Brain microvascular endothelial cell (primary cell): ENCODE measurements around the gene KCNE4.
A peak's percentile ranks its signal among the peaks of the same experiment; 100 is the strongest.

Experiments
- DNase-seq: peaks from one replicate; pipeline ENCODE4 v3.0.0-alpha.2; 2020
- H3K27ac ChIP-seq: fragments of 250-450 bp; sonication (Bioruptor Pico); 2 replicates; pipeline ENCODE4 v1.5.1; 2020; ENCODE audit warnings: mild to moderate bottlenecking, moderate library complexity
- H3K27me3 ChIP-seq: fragments of 250-450 bp; sonication (Bioruptor Pico); replicated peaks from 2 replicates; pipeline ENCODE4 v1.5.1; 2020; ENCODE audit warnings: mild to moderate bottlenecking
- H3K36me3 ChIP-seq: fragments of 250-450 bp; sonication (Bioruptor Pico); replicated peaks from 2 replicates; pipeline ENCODE4 v1.5.1; 2020; ENCODE audit warnings: mild to moderate bottlenecking
- H3K4me3 ChIP-seq: 2 replicates; pipeline ENCODE4 v1.5.1; 2011; ENCODE audit warnings: low read depth, mild to moderate bottlenecking, control low read depth, low read length, moderate library complexity
- CTCF ChIP-seq: IDR thresholded peaks from 2 replicates; pipeline ENCODE4 v1.5.1; 2011; ENCODE audit warnings: low read depth, mild to moderate bottlenecking, moderate library complexity, low read length, control low read depth, inconsistent platforms; ENCODE audit errors: missing control alignments
- in situ Hi-C: cut with HindIII; loops from 2 replicates; pipeline ENCODE4 v1.10.0; 2017; ENCODE audit warnings: low sequenced_read_pairs, low pct_ligation_motif_present

Gene KCNE4

GRCh38 chr2:223042284-223042683 lies 9.7 kb upstream of the KCNE4 start:
- TF ChIP-seq CTCF: no peak
- Histone ChIP-seq H3K27me3 (no peaks in the 10 kb centered on the region), H3K4me3 (no peak overlapping the region), H3K36me3 (no peaks in the 10 kb centered on the region), H3K27ac (peak overlapping the region; percentile 21)
- no peak for DNase-seq
- in situ Hi-C loops: no loop called here

GRCh38 chr2:223042704-223043118 lies 9.3 kb upstream of the KCNE4 start:
- Histone ChIP-seq H3K4me3 (no peak overlapping the region), H3K27me3 (no peaks in the 10 kb centered on the region), H3K36me3 (no peaks in the 10 kb centered on the region), H3K27ac (peak overlapping the region; percentile 21)
- TF ChIP-seq CTCF: no peak
- DNase-seq: no peak
- in situ Hi-C loops: no loop called here

GRCh38 chr2:223043164-223043941 lies 8.6 kb upstream of the KCNE4 start:
- Histone ChIP-seq H3K27me3 (no peaks in the 10 kb centered on the region), H3K27ac (peak overlapping the region; percentile 21), H3K4me3 (no peak overlapping the region), H3K36me3 (no peaks in the 10 kb centered on the region)
- TF ChIP-seq CTCF: no peak
- no peak for DNase-seq
- in situ Hi-C loops: no loop called here

- H3K27me3 ChIP-seq: no peaks in the 10 kb centered on the region
- in situ Hi-C loops: no loop called here
- no peak overlapping the region for H3K4me3 ChIP-seq
- H3K36me3 ChIP-seq: no peaks in the 10 kb centered on the region
- TF ChIP-seq CTCF: no peak
- peak overlapping the region; percentile 4 for H3K27ac ChIP-seq
- no peak for DNase-seq
These were observed 7.7 kb upstream of the KCNE4 start for GRCh38 chr2:223044092-223044836.

GRCh38 chr2:223044916-223045700 lies 6.9 kb upstream of the KCNE4 start:
- Histone ChIP-seq H3K27ac (no peak overlapping the region), H3K27me3 (no peaks in the 10 kb centered on the region), H3K36me3 (no peaks in the 10 kb centered on the region), H3K4me3 (no peak overlapping the region)
- no peak for DNase-seq
- no peak for TF ChIP-seq CTCF
- in situ Hi-C loops: no loop called here
